Thymus (tissue), 11 donors: ENCODE data around the gene SGCD. TPM values are rescaled to one million over a fixed set of nuclear protein-coding genes. Genes with fewer than 3 reads are reported as not detected.

Experiments used
- DNase-seq, 9 donors: peaks; one replicate each; pipeline ENCODE4 v3.0.0-alpha.2; 2013; ENCODE audit warnings: low spot score in 9 of 9, low read depth in 6 of 9, missing footprints in 1 of 9
- H3K27ac ChIP-seq, 2 donors: one replicate each; pipeline ENCODE4 v1.5.1; 2013; ENCODE audit warnings: control low read depth in 1 of 2, low read depth in 1 of 2, low read length in 1 of 2, mild to moderate bottlenecking in 1 of 2, moderate library complexity in 1 of 2
- H3K27me3 ChIP-seq, 2 donors: one replicate each; pipeline ENCODE4 v1.5.1; 2013; ENCODE audit warnings: low read length in 1 of 2; ENCODE audit not compliant: control insufficient read depth in 2 of 2, insufficient read depth in 1 of 2
- H3K36me3 ChIP-seq, 2 donors: one replicate each; pipeline ENCODE4 v1.5.1; 2013; ENCODE audit warnings: low read length in 1 of 2, mild to moderate bottlenecking in 1 of 2, moderate library complexity in 1 of 2; ENCODE audit not compliant: control insufficient read depth in 2 of 2, insufficient read depth in 2 of 2
- H3K4me1 ChIP-seq, 2 donors: one replicate each; pipeline ENCODE4 v1.5.1; 2013; ENCODE audit warnings: low read length in 2 of 2; ENCODE audit not compliant: control insufficient read depth in 2 of 2, insufficient read depth in 2 of 2
- H3K4me3 ChIP-seq, 2 donors: one replicate each; pipeline ENCODE4 v1.5.1; 2013; ENCODE audit warnings: low read length in 2 of 2, control low read depth in 1 of 2, mild to moderate bottlenecking in 1 of 2
- H3K9me3 ChIP-seq, 2 donors: one replicate each; pipeline ENCODE4 v1.5.1; 2013; ENCODE audit warnings: low read length in 1 of 2, mild to moderate bottlenecking in 1 of 2; ENCODE audit not compliant: control insufficient read depth in 2 of 2, insufficient read depth in 1 of 2
- WGBS: extraction: QIAGEN DNeasy Blood & Tissue Kit; methylation state at CpG from one replicate; pipeline ENCODE4 v1.1.7; 2013; 5-methylcytosine and 5-hydroxymethylcytosine counted together
- polyA plus RNA-seq: library from polyadenylated mRNA; stranded (reverse); fragments of 200-250 nt; gene quantifications from one replicate; pipeline ENCODE4 v1.2.3, GENCODE V29; 2013
- total RNA-seq: library from RNA; stranded (reverse); fragments of 120-200 nt; gene quantifications from one replicate; pipeline ENCODE4 v1.2.4, GENCODE V29; 2013
- donor health status: healthy.

SGCD gene
- total and polyA plus RNA-seq, 2 donors = 0.46 to 1.6 TPM

- Histone ChIP-seq H3K36me3 (no peaks in the 10 kb centered on the region), H3K27me3 (no peaks in the 10 kb centered on the region), H3K27ac (no peak overlapping the region), H3K4me3 (no peak overlapping the region), H3K9me3 (no peaks in the 10 kb centered on the region), H3K4me1 (no peaks in the 10 kb centered on the region)
- no peak for DNase-seq
- whole genome bisulfite sequencing = 80% methylated on average over 3 of the region's 3 CpGs
Observed at GRCh38 chr5:156581725-156582124, 254.8 kb downstream of the SGCD start.

- Histone ChIP-seq H3K4me3 (no peak overlapping the region), H3K27me3 (no peaks in the 10 kb centered on the region), H3K9me3 (no peaks in the 10 kb centered on the region), H3K27ac (no peak overlapping the region), H3K36me3 (no peaks in the 10 kb centered on the region), H3K4me1 (no peaks in the 10 kb centered on the region)
- 68% methylated on average over 2 of the region's 2 CpGs for WGBS
- DNase-seq = no peak
Observed at GRCh38 chr5:156582193-156582598, 255.2 kb downstream of the SGCD start.

- Histone ChIP-seq H3K4me1 (no peaks in the 10 kb centered on the region), H3K4me3 (no peak overlapping the region), H3K9me3 (no peaks in the 10 kb centered on the region), H3K27ac (no peak overlapping the region), H3K27me3 (no peaks in the 10 kb centered on the region), H3K36me3 (no peaks in the 10 kb centered on the region)
- DNase-seq = no peak
Observed at GRCh38 chr5:156584871-156585270, 257.9 kb downstream of the SGCD start.

GRCh38 chr5:156585999-156586398 lies 259.0 kb downstream of the SGCD start:
- H3K27ac ChIP-seq = no peak overlapping the region
- no peak for DNase-seq
- no peaks in the 10 kb centered on the region for H3K27me3 ChIP-seq
- H3K4me3 ChIP-seq = no peak overlapping the region
- 93% methylated on average over 4 of the region's 4 CpGs for WGBS
- H3K36me3 ChIP-seq = no peaks in the 10 kb centered on the region
- no peaks in the 10 kb centered on the region for H3K9me3 ChIP-seq
- no peaks in the 10 kb centered on the region for H3K4me1 ChIP-seq

DNA sequence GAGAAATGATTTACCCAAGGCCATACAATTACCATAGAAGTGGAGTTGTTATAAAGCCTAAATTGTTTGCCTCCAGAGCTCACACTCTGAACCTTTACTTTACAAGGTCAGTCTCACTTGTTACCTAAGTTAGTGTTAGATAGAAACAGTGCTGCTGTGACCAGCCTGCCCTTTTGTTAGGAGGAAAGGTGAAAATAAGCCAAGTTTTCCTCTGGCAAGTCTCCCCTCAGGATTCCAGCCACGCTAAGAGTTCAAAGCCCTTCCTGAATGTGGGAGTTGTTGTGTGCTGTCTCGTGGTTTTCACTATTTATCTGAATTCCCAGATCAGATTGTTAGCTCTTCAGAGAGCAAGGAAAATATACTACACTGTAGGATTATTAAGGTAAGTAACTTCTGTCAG lies 260.0 kb downstream of the SGCD start:
- DNase-seq = no peak
- H3K27me3 ChIP-seq = no peaks in the 10 kb centered on the region
- no peaks in the 10 kb centered on the region for H3K36me3 ChIP-seq
- no peak overlapping the region for H3K4me3 ChIP-seq
- WGBS = 62% methylated on average over 2 of the region's 2 CpGs
- no peak overlapping the region for H3K27ac ChIP-seq
- no peaks in the 10 kb centered on the region for H3K4me1 ChIP-seq
- no peaks in the 10 kb centered on the region for H3K9me3 ChIP-seq

DNA sequence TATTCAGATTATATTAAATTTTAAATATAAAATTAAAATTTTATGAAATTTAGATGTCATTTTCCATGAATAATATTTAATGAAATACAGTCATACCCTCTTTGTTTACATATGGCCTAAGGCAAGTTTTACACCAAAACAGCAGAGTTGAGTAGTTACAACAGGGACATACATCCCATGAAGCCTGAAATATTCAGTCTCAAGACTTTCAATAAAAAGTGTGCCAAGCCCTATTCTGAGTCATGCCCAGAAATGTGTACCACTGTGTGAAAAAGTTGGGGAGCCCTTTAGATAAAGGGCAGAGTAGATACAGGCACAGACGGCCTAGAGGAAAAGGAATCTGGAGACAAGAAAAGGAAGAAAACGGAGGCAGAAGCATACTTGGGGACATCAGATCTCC lies 261.3 kb downstream of the SGCD start:
- no peak for DNase-seq
- 94% methylated on average over 2 of the region's 2 CpGs for WGBS
- H3K27me3 ChIP-seq = no peaks in the 10 kb centered on the region
- H3K27ac ChIP-seq = no peak overlapping the region
- no peaks in the 10 kb centered on the region for H3K9me3 ChIP-seq
- no peaks in the 10 kb centered on the region for H3K4me1 ChIP-seq
- H3K4me3 ChIP-seq = no peak overlapping the region
- no peaks in the 10 kb centered on the region for H3K36me3 ChIP-seq

GRCh38 chr5:156589104-156589945 lies 262.4 kb downstream of the SGCD start:
- H3K9me3 ChIP-seq = no peaks in the 10 kb centered on the region
- H3K27me3 ChIP-seq = no peaks in the 10 kb centered on the region
- no peak overlapping the region for H3K27ac ChIP-seq
- H3K36me3 ChIP-seq = no peaks in the 10 kb centered on the region
- DNase-seq = no peak
- WGBS = 89% methylated on average over 4 of the region's 4 CpGs
- H3K4me3 ChIP-seq = no peak overlapping the region
- no peaks in the 10 kb centered on the region for H3K4me1 ChIP-seq

- no peak overlapping the region for H3K27ac ChIP-seq
- no peak overlapping the region for H3K4me3 ChIP-seq
- no peaks in the 10 kb centered on the region for H3K36me3 ChIP-seq
- H3K9me3 ChIP-seq = no peaks in the 10 kb centered on the region
- 80% methylated on average over 4 of the region's 4 CpGs for WGBS
- no peaks in the 10 kb centered on the region for H3K27me3 ChIP-seq
- DNase-seq = no peak
- H3K4me1 ChIP-seq = no peaks in the 10 kb centered on the region
Observed at GRCh38 chr5:156589946-156590216, 262.9 kb downstream of the SGCD start.

DNA sequence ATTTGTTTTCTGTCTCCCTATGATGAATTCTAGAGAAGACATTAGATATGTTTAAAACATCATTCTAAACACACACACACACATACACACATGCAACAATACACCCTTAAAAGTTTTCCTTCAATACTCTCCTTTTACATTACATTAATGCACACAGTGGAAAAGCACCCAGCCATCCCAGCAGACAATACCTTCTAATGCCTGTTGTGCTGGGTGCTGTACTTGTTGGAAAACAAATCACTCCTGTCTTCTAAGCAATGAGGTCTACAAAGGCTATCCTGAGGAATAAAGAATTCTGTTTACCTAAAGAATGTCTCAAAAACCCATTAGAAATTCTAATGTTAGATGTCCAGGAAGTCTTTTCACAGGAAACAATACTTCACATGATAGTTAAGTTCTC lies 264.0 kb downstream of the SGCD start:
- Histone ChIP-seq H3K36me3 (no peaks in the 10 kb centered on the region), H3K9me3 (no peaks in the 10 kb centered on the region), H3K27me3 (no peaks in the 10 kb centered on the region), H3K4me3 (no peak overlapping the region), H3K4me1 (no peaks in the 10 kb centered on the region), H3K27ac (no peak overlapping the region)
- no peak for DNase-seq

DNA sequence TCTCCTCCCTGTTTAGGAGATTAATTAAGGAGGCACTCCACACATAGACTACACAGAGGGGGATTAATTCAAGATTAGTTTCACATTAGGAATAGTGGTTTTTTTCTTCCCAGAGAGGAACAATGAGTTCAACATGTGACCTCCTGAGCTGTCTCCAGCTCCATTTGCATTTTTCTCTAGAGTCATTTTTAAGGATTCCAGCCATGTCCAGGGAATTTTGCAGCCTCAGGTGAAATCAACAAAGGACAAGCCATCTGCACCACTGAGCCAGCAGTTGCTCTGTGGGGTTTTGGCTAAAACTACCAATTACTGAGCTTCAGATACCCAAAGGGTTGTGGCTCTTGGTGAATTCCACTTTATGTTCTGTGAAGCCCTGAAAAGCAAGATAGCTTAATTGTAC lies 264.7 kb downstream of the SGCD start:
- Histone ChIP-seq H3K36me3 (no peaks in the 10 kb centered on the region), H3K27me3 (no peaks in the 10 kb centered on the region), H3K4me3 (no peak overlapping the region), H3K9me3 (no peaks in the 10 kb centered on the region), H3K27ac (no peak overlapping the region), H3K4me1 (no peaks in the 10 kb centered on the region)
- no peak for DNase-seq
